ENCODE measurements around the gene DPYSL5. TPM values are rescaled to one million over a fixed set of nuclear protein-coding genes. Genes with fewer than 3 reads are reported as not detected.
"Not testable (repeated sequence)": the region's sequence is repeated elsewhere in the genome, so short reads cannot be mapped to it uniquely, and the experiment has no call there.

Gene DPYSL5
- polyA plus RNA-seq, 2 donors, result not detected

- no peaks in the 10 kb centered on the region for H3K36me3 ChIP-seq (ENCODE audit: control insufficient read depth in 2 of 2, insufficient read depth in 2 of 2, low read length in 1 of 2)
- no peak overlapping the region for H3K4me3 ChIP-seq (ENCODE audit: low read depth in 1 of 2, low read length in 2 of 2)
- H3K9me3 ChIP-seq (ENCODE audit: control insufficient read depth in 2 of 2, insufficient read depth in 1 of 2, low read depth in 1 of 2, low read length in 1 of 2), result no peaks in the 10 kb centered on the region
- 73 to 77% methylated on average over 12 to 14 of the region's 14 CpGs for WGBS, 2 donors
- H3K27me3 ChIP-seq (ENCODE audit: control insufficient read depth in 1 of 2, insufficient read depth in 2 of 2, low read length in 2 of 2), result no peaks in the 10 kb centered on the region
- no peaks in the 10 kb centered on the region for H3K4me1 ChIP-seq (ENCODE audit: control insufficient read depth in 2 of 2, insufficient read depth in 2 of 2, low read length in 1 of 2)
- no peak overlapping the region for H3K27ac ChIP-seq (ENCODE audit: low read depth in 2 of 2, low read length in 1 of 2)
Observed at GRCh38 chr2:26811791-26812694, 35.9 kb upstream of the DPYSL5 start.

GRCh38 chr2:26812731-26813130 is 35.2 kb upstream of the DPYSL5 start:
- Histone ChIP-seq H3K27ac (ENCODE audit: low read depth in 2 of 2, low read length in 1 of 2) (no peak overlapping the region), H3K4me3 (ENCODE audit: low read depth in 1 of 2, low read length in 2 of 2) (no peak overlapping the region), H3K36me3 (ENCODE audit: control insufficient read depth in 2 of 2, insufficient read depth in 2 of 2, low read length in 1 of 2) (no peaks in the 10 kb centered on the region), H3K9me3 (ENCODE audit: control insufficient read depth in 2 of 2, insufficient read depth in 1 of 2, low read depth in 1 of 2, low read length in 1 of 2) (no peaks in the 10 kb centered on the region), H3K4me1 (ENCODE audit: control insufficient read depth in 2 of 2, insufficient read depth in 2 of 2, low read length in 1 of 2) (no peaks in the 10 kb centered on the region), H3K27me3 (ENCODE audit: control insufficient read depth in 1 of 2, insufficient read depth in 2 of 2, low read length in 2 of 2) (no peaks in the 10 kb centered on the region)
- WGBS, 2 donors, result 91 to 96% methylated on average over 3 of the region's 3 CpGs

DNA sequence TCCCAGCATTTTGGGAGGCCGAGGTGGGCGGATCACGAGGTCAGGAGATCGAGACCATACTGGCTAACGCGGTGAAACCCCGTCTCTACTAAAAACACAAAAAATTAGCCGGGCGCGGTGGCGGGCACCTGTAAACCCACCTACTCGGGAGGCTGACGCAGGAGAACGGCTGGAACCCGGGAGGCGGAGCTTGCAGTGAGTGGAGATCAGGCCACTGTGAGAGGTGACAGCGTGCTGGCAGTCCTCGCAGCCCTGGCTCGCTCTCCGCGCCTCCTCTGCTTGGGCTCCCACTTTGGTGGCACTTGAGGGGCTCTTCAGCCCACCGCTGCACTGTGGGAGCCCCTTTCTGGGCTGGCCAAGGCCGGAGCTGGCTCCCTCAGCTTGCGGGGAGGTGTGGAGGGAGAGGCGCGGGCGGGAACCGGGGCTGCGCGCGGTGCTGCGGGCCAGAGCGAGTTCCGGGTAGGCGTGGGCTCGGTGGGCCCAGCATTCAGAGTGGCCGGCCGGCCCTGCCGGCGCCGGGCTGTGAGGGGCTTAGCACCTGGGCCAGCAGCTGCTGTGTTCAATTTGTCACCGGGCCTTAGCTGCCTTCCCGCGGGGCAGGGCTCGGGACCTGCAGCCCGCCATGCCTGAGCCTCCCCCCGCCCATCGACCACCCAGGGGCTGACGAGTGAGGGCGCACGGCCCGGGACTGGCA is 33.7 kb upstream of the DPYSL5 start:
- WGBS, 2 donors, result 93 to 94% methylated on average over 42 to 52 of the region's 52 CpGs
- H3K9me3 ChIP-seq (ENCODE audit: control insufficient read depth in 2 of 2, insufficient read depth in 1 of 2, low read depth in 1 of 2, low read length in 1 of 2); H3K4me1 ChIP-seq (ENCODE audit: control insufficient read depth in 2 of 2, insufficient read depth in 2 of 2, low read length in 1 of 2); H3K36me3 ChIP-seq (ENCODE audit: control insufficient read depth in 2 of 2, insufficient read depth in 2 of 2, low read length in 1 of 2); H3K27me3 ChIP-seq (ENCODE audit: control insufficient read depth in 1 of 2, insufficient read depth in 2 of 2, low read length in 2 of 2); H3K4me3 ChIP-seq (ENCODE audit: low read depth in 1 of 2, low read length in 2 of 2); H3K27ac ChIP-seq (ENCODE audit: low read depth in 2 of 2, low read length in 1 of 2): not testable (repeated sequence)

GRCh38 chr2:26816893-26817292 is 31.0 kb upstream of the DPYSL5 start:
- Histone ChIP-seq H3K9me3 (ENCODE audit: control insufficient read depth in 2 of 2, insufficient read depth in 1 of 2, low read depth in 1 of 2, low read length in 1 of 2) (no peaks in the 10 kb centered on the region), H3K27me3 (ENCODE audit: control insufficient read depth in 1 of 2, insufficient read depth in 2 of 2, low read length in 2 of 2) (no peaks in the 10 kb centered on the region), H3K36me3 (ENCODE audit: control insufficient read depth in 2 of 2, insufficient read depth in 2 of 2, low read length in 1 of 2) (no peaks in the 10 kb centered on the region), H3K4me1 (ENCODE audit: control insufficient read depth in 2 of 2, insufficient read depth in 2 of 2, low read length in 1 of 2) (no peaks in the 10 kb centered on the region), H3K4me3 (ENCODE audit: low read depth in 1 of 2, low read length in 2 of 2) (no peak overlapping the region), H3K27ac (ENCODE audit: low read depth in 2 of 2, low read length in 1 of 2) (no peak overlapping the region)
- 40 to 46% methylated on average over 3 of the region's 3 CpGs for WGBS, 2 donors

- Histone ChIP-seq H3K4me3 (ENCODE audit: low read depth in 1 of 2, low read length in 2 of 2) (no peak overlapping the region), H3K27me3 (ENCODE audit: control insufficient read depth in 1 of 2, insufficient read depth in 2 of 2, low read length in 2 of 2) (no peaks in the 10 kb centered on the region), H3K36me3 (ENCODE audit: control insufficient read depth in 2 of 2, insufficient read depth in 2 of 2, low read length in 1 of 2) (no peaks in the 10 kb centered on the region), H3K9me3 (ENCODE audit: control insufficient read depth in 2 of 2, insufficient read depth in 1 of 2, low read depth in 1 of 2, low read length in 1 of 2) (no peaks in the 10 kb centered on the region), H3K27ac (ENCODE audit: low read depth in 2 of 2, low read length in 1 of 2) (no peak overlapping the region), H3K4me1 (ENCODE audit: control insufficient read depth in 2 of 2, insufficient read depth in 2 of 2, low read length in 1 of 2) (no peaks in the 10 kb centered on the region)
- WGBS, 2 donors, result 79 to 80% methylated on average over 5 of the region's 5 CpGs
Observed at GRCh38 chr2:26818255-26818654, 29.7 kb upstream of the DPYSL5 start.

GRCh38 chr2:26818972-26819371 is 29.0 kb upstream of the DPYSL5 start:
- 49 to 60% methylated on average over 6 of the region's 6 CpGs for WGBS, 2 donors
- H3K27me3 ChIP-seq (ENCODE audit: control insufficient read depth in 1 of 2, insufficient read depth in 2 of 2, low read length in 2 of 2), result no peaks in the 10 kb centered on the region
- no peaks in the 10 kb centered on the region for H3K4me1 ChIP-seq (ENCODE audit: control insufficient read depth in 2 of 2, insufficient read depth in 2 of 2, low read length in 1 of 2)
- H3K27ac ChIP-seq (ENCODE audit: low read depth in 2 of 2, low read length in 1 of 2), result no peak overlapping the region
- no peaks in the 10 kb centered on the region for H3K36me3 ChIP-seq (ENCODE audit: control insufficient read depth in 2 of 2, insufficient read depth in 2 of 2, low read length in 1 of 2)
- no peaks in the 10 kb centered on the region for H3K9me3 ChIP-seq (ENCODE audit: control insufficient read depth in 2 of 2, insufficient read depth in 1 of 2, low read depth in 1 of 2, low read length in 1 of 2)
- no peak overlapping the region for H3K4me3 ChIP-seq (ENCODE audit: low read depth in 1 of 2, low read length in 2 of 2)

DNA sequence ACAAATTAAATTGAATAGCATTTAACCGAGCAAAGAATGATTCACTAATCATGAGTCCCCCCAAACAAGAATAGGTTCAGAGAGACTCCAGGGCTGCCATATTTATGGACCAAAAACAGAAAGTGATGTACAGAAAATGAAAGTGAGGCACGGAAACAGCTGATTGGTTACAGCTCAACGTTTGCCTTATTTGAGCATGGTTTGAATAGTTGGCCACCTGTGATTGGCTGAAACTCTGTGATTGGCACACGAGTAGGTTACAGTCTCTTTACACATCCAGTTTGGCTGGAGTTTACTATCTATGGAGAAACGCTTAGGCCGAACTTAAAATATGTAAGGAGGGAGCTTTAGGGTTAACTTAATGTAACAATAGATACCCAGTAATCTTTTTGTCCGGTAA is 27.0 kb upstream of the DPYSL5 start:
- H3K9me3 ChIP-seq (ENCODE audit: control insufficient read depth in 2 of 2, insufficient read depth in 1 of 2, low read depth in 1 of 2, low read length in 1 of 2), result no peaks in the 10 kb centered on the region
- no peak overlapping the region for H3K27ac ChIP-seq (ENCODE audit: low read depth in 2 of 2, low read length in 1 of 2)
- no peak overlapping the region for H3K4me3 ChIP-seq (ENCODE audit: low read depth in 1 of 2, low read length in 2 of 2)
- H3K36me3 ChIP-seq (ENCODE audit: control insufficient read depth in 2 of 2, insufficient read depth in 2 of 2, low read length in 1 of 2), result no peaks in the 10 kb centered on the region
- 83 to 84% methylated on average over 7 of the region's 7 CpGs for WGBS, 2 donors
- H3K27me3 ChIP-seq (ENCODE audit: control insufficient read depth in 1 of 2, insufficient read depth in 2 of 2, low read length in 2 of 2), result no peaks in the 10 kb centered on the region
- no peaks in the 10 kb centered on the region for H3K4me1 ChIP-seq (ENCODE audit: control insufficient read depth in 2 of 2, insufficient read depth in 2 of 2, low read length in 1 of 2)

- no peak overlapping the region for H3K27ac ChIP-seq (ENCODE audit: low read depth in 2 of 2, low read length in 1 of 2)
- no peaks in the 10 kb centered on the region for H3K4me1 ChIP-seq (ENCODE audit: control insufficient read depth in 2 of 2, insufficient read depth in 2 of 2, low read length in 1 of 2)
- WGBS, 2 donors, result 84 to 90% methylated on average over 6 of the region's 6 CpGs
Observed at GRCh38 chr2:26822877-26823276, 25.1 kb upstream of the DPYSL5 start.

GRCh38 chr2:26838121-26838906 is 9.6 kb upstream of the DPYSL5 start:
- Histone ChIP-seq H3K9me3 (ENCODE audit: control insufficient read depth in 2 of 2, insufficient read depth in 1 of 2, low read depth in 1 of 2, low read length in 1 of 2) (no peaks in the 10 kb centered on the region), H3K27me3 (ENCODE audit: control insufficient read depth in 1 of 2, insufficient read depth in 2 of 2, low read length in 2 of 2) (peaks cover 0 to 2% of the 10 kb centered on the region in 2 donors), H3K36me3 (ENCODE audit: control insufficient read depth in 2 of 2, insufficient read depth in 2 of 2, low read length in 1 of 2) (no peaks in the 10 kb centered on the region), H3K4me1 (ENCODE audit: control insufficient read depth in 2 of 2, insufficient read depth in 2 of 2, low read length in 1 of 2) (no peaks in the 10 kb centered on the region), H3K27ac (ENCODE audit: low read depth in 2 of 2, low read length in 1 of 2) (no peak overlapping the region), H3K4me3 (ENCODE audit: low read depth in 1 of 2, low read length in 2 of 2) (no peak overlapping the region)
- WGBS, 2 donors, result 54 to 57% methylated on average over 6 of the region's 6 CpGs

More at GRCh38 chr2:26822877-26823276, 25.1 kb upstream of the DPYSL5 start:
- no peaks in the 10 kb centered on the region for H3K36me3 ChIP-seq (ENCODE audit: control insufficient read depth in 2 of 2, insufficient read depth in 2 of 2, low read length in 1 of 2)
- H3K27me3 ChIP-seq (ENCODE audit: control insufficient read depth in 1 of 2, insufficient read depth in 2 of 2, low read length in 2 of 2), result no peaks in the 10 kb centered on the region
- H3K9me3 ChIP-seq (ENCODE audit: control insufficient read depth in 2 of 2, insufficient read depth in 1 of 2, low read depth in 1 of 2, low read length in 1 of 2), result no peaks in the 10 kb centered on the region
- no peak overlapping the region for H3K4me3 ChIP-seq (ENCODE audit: low read depth in 1 of 2, low read length in 2 of 2)

Data from esophagus (tissue), 2 donors.